A673 (cell line): ENCODE data around the gene RTN4RL1.

ENCODE experiments used
- EZH2 ChIP-seq: fragments of 200-600 bp; sonication (generic); IDR thresholded peaks from 2 replicates; pipeline ENCODE4 v1.6.1; 2017; ENCODE audit warnings: borderline replicate concordance, low read depth, mild to moderate bottlenecking, mixed read lengths, antibody characterized with exemption, low read length; ENCODE audit not compliant: poor library complexity, severe bottlenecking
- TF ChIP-seq, protein P1 (sequence below): fragments of 300-800, 200-600 bp; sonication (generic); conservative IDR thresholded peaks from 2 replicates; pipeline ENCODE4 v1.5.1; 2017; ENCODE audit warnings: low read depth, mild to moderate bottlenecking, antibody characterized with exemption, low read length, moderate library complexity, mixed read lengths

DNA sequence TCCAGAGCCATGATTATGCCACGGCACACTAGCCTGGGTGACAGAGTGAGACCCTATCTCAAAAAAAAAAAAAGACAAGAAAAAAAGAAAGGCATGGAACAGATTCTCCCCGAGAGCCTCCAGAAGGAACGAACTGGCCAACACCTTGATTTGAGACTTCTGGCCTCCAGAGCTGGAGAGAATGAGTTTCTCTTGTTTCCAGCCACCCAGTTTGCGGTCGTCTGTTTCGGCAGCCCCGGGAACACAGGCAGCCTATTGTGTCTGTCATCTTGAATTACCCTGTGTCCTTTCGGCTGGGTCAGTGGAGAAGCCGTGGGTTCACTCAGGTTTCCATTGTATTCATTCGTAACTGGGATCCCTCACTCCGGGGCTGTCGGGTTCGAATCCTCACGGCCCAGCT lies 111.4 kb downstream of the RTN4RL1 start:
- TF ChIP-seq, protein P1, sequence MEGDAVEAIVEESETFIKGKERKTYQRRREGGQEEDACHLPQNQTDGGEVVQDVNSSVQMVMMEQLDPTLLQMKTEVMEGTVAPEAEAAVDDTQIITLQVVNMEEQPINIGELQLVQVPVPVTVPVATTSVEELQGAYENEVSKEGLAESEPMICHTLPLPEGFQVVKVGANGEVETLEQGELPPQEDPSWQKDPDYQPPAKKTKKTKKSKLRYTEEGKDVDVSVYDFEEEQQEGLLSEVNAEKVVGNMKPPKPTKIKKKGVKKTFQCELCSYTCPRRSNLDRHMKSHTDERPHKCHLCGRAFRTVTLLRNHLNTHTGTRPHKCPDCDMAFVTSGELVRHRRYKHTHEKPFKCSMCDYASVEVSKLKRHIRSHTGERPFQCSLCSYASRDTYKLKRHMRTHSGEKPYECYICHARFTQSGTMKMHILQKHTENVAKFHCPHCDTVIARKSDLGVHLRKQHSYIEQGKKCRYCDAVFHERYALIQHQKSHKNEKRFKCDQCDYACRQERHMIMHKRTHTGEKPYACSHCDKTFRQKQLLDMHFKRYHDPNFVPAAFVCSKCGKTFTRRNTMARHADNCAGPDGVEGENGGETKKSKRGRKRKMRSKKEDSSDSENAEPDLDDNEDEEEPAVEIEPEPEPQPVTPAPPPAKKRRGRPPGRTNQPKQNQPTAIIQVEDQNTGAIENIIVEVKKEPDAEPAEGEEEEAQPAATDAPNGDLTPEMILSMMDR: no peak
- TF ChIP-seq EZH2: no peak
